GM12874 (cell line): Measurements from ENCODE around the gene SLC25A4.

ENCODE experiments used
- TF ChIP-seq, protein P1 (sequence below): IDR thresholded peaks from 2 replicates; pipeline ENCODE4 v1.5.1; 2011; ENCODE audit warnings: low read depth, mild to moderate bottlenecking, control low read depth, low read length, moderate library complexity; ENCODE audit not compliant: insufficient read depth

The SLC25A4 gene

DNA sequence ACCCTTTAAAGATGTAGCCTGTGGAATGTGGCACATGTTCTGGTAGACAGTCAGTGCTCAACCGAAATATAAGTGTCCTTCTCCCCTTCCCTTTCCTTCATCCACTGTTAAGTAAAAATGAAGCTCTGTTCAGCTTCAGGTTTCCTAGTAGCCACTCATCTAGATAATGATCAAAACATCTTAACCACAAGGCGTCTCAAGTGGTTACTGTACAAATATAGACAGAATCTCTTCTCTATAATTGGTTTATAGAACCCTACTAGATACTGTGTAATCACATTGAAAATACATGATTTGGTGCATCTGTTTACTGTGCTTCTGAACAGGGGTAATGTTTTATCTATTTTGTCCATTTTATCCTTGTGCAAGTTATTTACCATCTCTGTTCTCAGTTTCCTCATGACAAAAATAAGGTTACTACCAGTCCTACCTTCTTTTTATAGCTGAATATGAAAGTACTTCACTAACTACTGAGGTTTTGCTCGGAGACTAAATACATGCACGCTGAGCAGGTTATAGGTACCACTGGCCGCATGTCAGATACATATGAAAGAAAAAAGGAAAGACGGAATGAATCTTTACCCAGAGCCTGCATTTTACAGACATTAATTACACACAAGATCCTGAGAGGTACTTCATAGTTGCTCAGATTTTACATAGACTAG is 20.3 kb upstream of the SLC25A4 start:
- TF ChIP-seq, protein P1, sequence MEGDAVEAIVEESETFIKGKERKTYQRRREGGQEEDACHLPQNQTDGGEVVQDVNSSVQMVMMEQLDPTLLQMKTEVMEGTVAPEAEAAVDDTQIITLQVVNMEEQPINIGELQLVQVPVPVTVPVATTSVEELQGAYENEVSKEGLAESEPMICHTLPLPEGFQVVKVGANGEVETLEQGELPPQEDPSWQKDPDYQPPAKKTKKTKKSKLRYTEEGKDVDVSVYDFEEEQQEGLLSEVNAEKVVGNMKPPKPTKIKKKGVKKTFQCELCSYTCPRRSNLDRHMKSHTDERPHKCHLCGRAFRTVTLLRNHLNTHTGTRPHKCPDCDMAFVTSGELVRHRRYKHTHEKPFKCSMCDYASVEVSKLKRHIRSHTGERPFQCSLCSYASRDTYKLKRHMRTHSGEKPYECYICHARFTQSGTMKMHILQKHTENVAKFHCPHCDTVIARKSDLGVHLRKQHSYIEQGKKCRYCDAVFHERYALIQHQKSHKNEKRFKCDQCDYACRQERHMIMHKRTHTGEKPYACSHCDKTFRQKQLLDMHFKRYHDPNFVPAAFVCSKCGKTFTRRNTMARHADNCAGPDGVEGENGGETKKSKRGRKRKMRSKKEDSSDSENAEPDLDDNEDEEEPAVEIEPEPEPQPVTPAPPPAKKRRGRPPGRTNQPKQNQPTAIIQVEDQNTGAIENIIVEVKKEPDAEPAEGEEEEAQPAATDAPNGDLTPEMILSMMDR = no peak

DNA sequence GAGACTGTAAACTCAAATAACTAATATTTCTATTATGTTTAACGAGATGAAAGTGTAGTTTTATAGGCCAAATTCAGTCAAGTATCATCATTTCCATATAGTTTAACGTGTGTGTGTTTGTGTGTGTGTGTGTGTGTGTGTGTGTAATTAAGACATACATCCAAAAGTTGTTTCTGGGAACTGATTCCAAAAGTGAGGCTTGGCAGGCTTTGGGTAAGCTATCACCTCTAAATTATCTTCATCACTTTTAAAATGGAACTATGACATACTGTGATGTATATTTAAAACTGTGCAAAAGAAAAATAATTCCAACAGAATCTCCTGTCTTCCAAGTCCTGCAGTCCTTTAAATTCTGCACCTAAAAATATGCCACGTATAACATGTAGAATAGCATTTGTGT is 19.1 kb upstream of the SLC25A4 start:
- TF ChIP-seq, protein P1 = no peak

DNA sequence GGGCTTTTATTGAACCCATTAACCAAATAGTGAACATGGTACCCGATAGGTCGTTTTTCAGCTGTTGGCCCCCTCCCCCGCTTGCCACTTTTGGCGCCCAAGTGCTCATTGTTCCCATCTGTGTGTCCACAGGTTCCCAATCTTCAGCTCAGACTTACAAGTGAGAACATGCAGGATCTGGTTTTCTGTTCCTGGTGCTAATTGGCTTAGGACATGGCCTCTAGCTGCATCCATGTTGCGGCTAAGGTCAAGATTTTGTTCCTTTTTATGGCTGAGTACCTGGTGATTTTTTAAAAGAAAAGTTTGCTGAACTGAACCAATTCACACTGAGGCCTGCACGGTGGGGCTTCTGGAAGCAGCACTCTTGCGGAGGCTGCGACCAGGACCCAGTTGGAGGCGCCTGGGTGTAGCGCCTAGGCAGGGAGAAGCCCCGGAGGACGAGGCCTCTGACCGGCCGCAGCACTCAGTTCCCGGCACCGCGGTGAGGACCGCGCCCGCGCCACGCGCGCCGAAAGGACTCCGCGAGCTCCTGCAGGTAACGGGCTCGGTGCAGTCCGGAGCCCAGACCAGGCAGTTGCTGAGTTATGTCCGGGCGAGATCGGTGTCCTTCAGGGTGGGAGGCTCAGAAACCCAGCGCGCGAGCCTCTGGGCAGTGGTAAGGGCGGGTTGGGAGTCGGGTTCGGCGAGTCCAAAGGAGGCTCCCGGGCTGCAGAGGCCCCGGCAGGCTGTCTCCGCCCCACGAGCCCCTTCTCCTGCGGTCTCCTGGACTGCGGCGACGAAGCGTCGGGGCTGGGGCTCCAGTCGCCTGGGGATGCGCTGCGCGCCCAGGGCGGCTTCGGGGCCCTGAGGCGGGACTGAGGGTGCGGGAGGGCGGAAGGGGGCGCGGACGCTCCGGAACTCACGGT is 15.8 kb upstream of the SLC25A4 start:
- TF ChIP-seq, protein P1 = no peak

- TF ChIP-seq, protein P1 = peak; percentile 31
These were observed 14.6 kb upstream of the SLC25A4 start for GRCh38 chr4:185128272-185129119.

DNA sequence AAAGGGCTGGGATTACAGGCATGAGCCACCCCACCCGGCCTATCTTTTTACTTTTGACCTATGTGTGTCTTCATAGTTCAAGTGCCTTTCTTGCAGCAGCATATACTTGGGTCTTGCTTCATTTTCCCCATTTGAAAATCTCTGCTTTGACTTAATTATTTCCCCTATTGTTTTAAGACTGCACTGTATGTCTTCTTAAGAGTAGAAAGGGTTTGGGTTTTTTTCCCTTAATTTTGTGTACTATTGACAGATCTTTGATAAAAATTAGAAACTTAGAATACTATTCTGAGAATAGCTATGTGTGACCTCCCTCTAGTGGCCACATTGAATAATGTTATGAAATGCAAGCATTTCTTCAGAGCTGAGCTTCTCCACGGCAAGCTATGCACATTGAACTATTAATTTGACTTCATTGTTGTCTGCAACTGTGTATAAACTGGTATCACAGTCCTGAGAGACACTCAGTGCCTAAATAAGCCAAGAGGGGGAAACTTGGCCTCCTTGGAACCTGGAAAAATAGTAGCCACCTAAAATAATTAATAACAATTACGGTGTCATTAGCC is 8.7 kb upstream of the SLC25A4 start:
- TF ChIP-seq, protein P1 = peak; percentile 47; the same call in 1 of the 2 replicates

- TF ChIP-seq, protein P1 = no peak
These were observed 5.7 kb upstream of the SLC25A4 start for GRCh38 chr4:185137233-185137925.
